HG02885 (cell line): ENCODE measurements around the gene MPZL1.
"Not testable (repeated sequence)": the region's sequence is repeated elsewhere in the genome, so short reads cannot be mapped to it uniquely, and the experiment has no call there.

Experiments
- ATAC-seq: cut with Tn5 transposase; IDR thresholded peaks from one replicate; pipeline ENCODE4 v1.9.1; 2021; ENCODE audit warnings: mild to moderate bottlenecking; ENCODE audit not compliant: unreplicated experiment, poor library complexity

Gene MPZL1

GRCh38 chr1:167717351-167717750, 4.4 kb upstream of the MPZL1 start:
- no peak for ATAC-seq

GRCh38 chr1:167718914-167719691, 2.7 kb upstream of the MPZL1 start:
- ATAC-seq, result no peak

GRCh38 chr1:167719715-167720421, 1.9 kb upstream of the MPZL1 start:
- ATAC-seq, result not testable (repeated sequence)

GRCh38 chr1:167720965-167721616, 691 bp upstream of the MPZL1 start:
- no peak for ATAC-seq

GRCh38 chr1:167722152-167722869, 529 bp downstream of the MPZL1 start:
- ATAC-seq, result peak; percentile 40

GRCh38 chr1:167722870-167723251, 1.1 kb downstream of the MPZL1 start:
- ATAC-seq, result no peak

GRCh38 chr1:167723707-167724323, 2.0 kb downstream of the MPZL1 start:
- no peak for ATAC-seq

GRCh38 chr1:167726008-167726407, 4.2 kb downstream of the MPZL1 start:
- ATAC-seq, result no peak

- no peak for ATAC-seq
Measured at GRCh38 chr1:167728818-167729410, 7.1 kb downstream of the MPZL1 start.

GRCh38 chr1:167734227-167734626, 12.4 kb downstream of the MPZL1 start:
- ATAC-seq, result no peak

- no peak for ATAC-seq
Measured at GRCh38 chr1:167734841-167735240, 13.1 kb downstream of the MPZL1 start.

- ATAC-seq, result no peak
Measured at GRCh38 chr1:167737169-167737568, 15.4 kb downstream of the MPZL1 start.

GRCh38 chr1:167738158-167738557, 16.4 kb downstream of the MPZL1 start:
- ATAC-seq, result no peak

- ATAC-seq, result no peak
Measured at GRCh38 chr1:167739752-167740151, 18.0 kb downstream of the MPZL1 start.

- not testable (repeated sequence) for ATAC-seq
Measured at GRCh38 chr1:167741103-167741502, 19.3 kb downstream of the MPZL1 start.

GRCh38 chr1:167742392-167743057, 20.7 kb downstream of the MPZL1 start:
- ATAC-seq, result not testable (repeated sequence)

- ATAC-seq, result no peak
Measured at GRCh38 chr1:167744901-167745300, 23.1 kb downstream of the MPZL1 start.

GRCh38 chr1:167746013-167746672, 24.4 kb downstream of the MPZL1 start:
- no peak for ATAC-seq
